BE2C (cell line): ENCODE data around the gene PBX3.

Experiments
- DNase-seq: peaks from one replicate; pipeline ENCODE4 v3.0.0-alpha.2; 2020
- H3K27me3 ChIP-seq: fragments of 250-450 bp; sonication (Bioruptor Pico); 2 replicates; pipeline ENCODE4 v1.5.1; 2020; ENCODE audit warnings: mild to moderate bottlenecking
- H3K36me3 ChIP-seq: fragments of 250-450 bp; sonication (Bioruptor Pico); 2 replicates; pipeline ENCODE4 v1.5.1; 2020; ENCODE audit warnings: mild to moderate bottlenecking
- H3K4me1 ChIP-seq: fragments of 250-450 bp; sonication (Bioruptor Pico); 2 replicates; pipeline ENCODE4 v1.5.1; 2020
- H3K4me3 ChIP-seq: 2 replicates; pipeline ENCODE4 v1.5.1; 2011; ENCODE audit warnings: low read depth, low read length
- H3K9me3 ChIP-seq: fragments of 250-450 bp; sonication (Bioruptor Pico); 2 replicates; pipeline ENCODE4 v1.5.1; 2020
- CTCF ChIP-seq: IDR thresholded peaks from 2 replicates; pipeline ENCODE4 v1.5.1; 2012; ENCODE audit warnings: mild to moderate bottlenecking, low read depth, low read length

Gene PBX3

GRCh38 chr9:125902214-125902613, 155.0 kb downstream of the PBX3 start:
- TF ChIP-seq CTCF, result no peak

GRCh38 chr9:125902831-125903512, 155.8 kb downstream of the PBX3 start:
- Histone ChIP-seq H3K4me1 (peaks cover 39% of the 10 kb centered on the region), H3K4me3 (no peak overlapping the region), H3K9me3 (no peaks in the 10 kb centered on the region), H3K27me3 (no peaks in the 10 kb centered on the region), H3K36me3 (no peaks in the 10 kb centered on the region)
- TF ChIP-seq CTCF, result no peak
- no peak for DNase-seq

More at GRCh38 chr9:125902214-125902613, 155.0 kb downstream of the PBX3 start:
- Histone ChIP-seq H3K36me3 (no peaks in the 10 kb centered on the region), H3K9me3 (no peaks in the 10 kb centered on the region), H3K27me3 (no peaks in the 10 kb centered on the region), H3K4me3 (no peak overlapping the region), H3K4me1 (peaks cover 36% of the 10 kb centered on the region)
- no peak for DNase-seq

GRCh38 chr9:125904155-125904851, 157.1 kb downstream of the PBX3 start:
- Histone ChIP-seq H3K4me3 (no peak overlapping the region), H3K36me3 (no peaks in the 10 kb centered on the region), H3K9me3 (no peaks in the 10 kb centered on the region), H3K4me1 (peaks cover 45% of the 10 kb centered on the region), H3K27me3 (no peaks in the 10 kb centered on the region)
- no peak for TF ChIP-seq CTCF
- no peak for DNase-seq

- Histone ChIP-seq H3K9me3 (no peaks in the 10 kb centered on the region), H3K4me1 (peaks cover 46% of the 10 kb centered on the region), H3K27me3 (no peaks in the 10 kb centered on the region), H3K4me3 (no peak overlapping the region), H3K36me3 (no peaks in the 10 kb centered on the region)
- no peak for DNase-seq
- no peak for TF ChIP-seq CTCF
These were observed 159.0 kb downstream of the PBX3 start for GRCh38 chr9:125906144-125906543.

GRCh38 chr9:125906893-125907292, 159.7 kb downstream of the PBX3 start:
- no peaks in the 10 kb centered on the region for H3K27me3 ChIP-seq
- no peak for DNase-seq
- peaks cover 47% of the 10 kb centered on the region for H3K4me1 ChIP-seq
- no peaks in the 10 kb centered on the region for H3K9me3 ChIP-seq
- no peak overlapping the region for H3K4me3 ChIP-seq
- no peak for TF ChIP-seq CTCF
- H3K36me3 ChIP-seq, result no peaks in the 10 kb centered on the region

- TF ChIP-seq CTCF, result no peak
- H3K36me3 ChIP-seq, result no peaks in the 10 kb centered on the region
- no peaks in the 10 kb centered on the region for H3K9me3 ChIP-seq
- H3K4me1 ChIP-seq, result peaks cover 49% of the 10 kb centered on the region
- no peak overlapping the region for H3K4me3 ChIP-seq
- H3K27me3 ChIP-seq, result no peaks in the 10 kb centered on the region
- DNase-seq, result peak; percentile 22
These were observed 161.0 kb downstream of the PBX3 start for GRCh38 chr9:125908136-125908535.
